CD4-positive, alpha-beta T cell (primary cell): ENCODE measurements around the gene CCBE1. TPM values are rescaled to one million over a fixed set of nuclear protein-coding genes. Genes with fewer than 3 reads are reported as not detected.

Experiments used
- ATAC-seq: fragments of 200-7000 bp; cut with Tn5 transposase; one replicate; pipeline ENCODE4 v1.10.0; 2022; ENCODE audit warnings: mild to moderate bottlenecking; ENCODE audit not compliant: poor library complexity
- CTCF ChIA-PET: fragments of 350-600 bp; sonication (Branson Sonifier 250); formaldehyde crosslinking; loops from one replicate; lab custom pipeline; 2021; ENCODE audit warnings: antibody characterized with exemption, inconsistent platforms; lab: Charles Lee
- POLR2A ChIA-PET: fragments of 350-600 bp; sonication (Branson Sonifier 250); formaldehyde crosslinking; loops from one replicate; lab custom pipeline; 2021; ENCODE audit warnings: antibody characterized with exemption, inconsistent platforms; lab: Charles Lee
- DNase-seq, 14 experiments: peaks; one replicate each; pipeline ENCODE4 v3.0.0-alpha.2; 2013 to 2020; ENCODE audit warnings: mixed read lengths in 2 of 14
- H3K27ac ChIP-seq, 2 donors: one replicate each; pipeline versions ENCODE4 v1.5.1 to v1.7.0; 2013; ENCODE audit warnings: low read length in 2 of 2, low read depth in 1 of 2, mild to moderate bottlenecking in 1 of 2
- H3K27me3 ChIP-seq, 2 experiments: 1 replicate in 1 of 2; 2 replicates in 1 of 2; pipeline versions ENCODE4 v1.6.1 to v1.7.0; 2013; ENCODE audit warnings: low read length in 2 of 2, control low read depth in 1 of 2, mild to moderate bottlenecking in 1 of 2, moderate library complexity in 1 of 2; ENCODE audit not compliant: insufficient read depth in 2 of 2, control insufficient read depth in 1 of 2
- H3K36me3 ChIP-seq: one replicate; pipeline ENCODE4 v1.6.1; 2013; ENCODE audit warnings: low read length, control low read depth; ENCODE audit not compliant: insufficient read depth
- H3K4me1 ChIP-seq: one replicate; pipeline ENCODE4 v1.6.1; 2013; ENCODE audit warnings: low read length, control low read depth; ENCODE audit not compliant: insufficient read depth
- H3K4me3 ChIP-seq: one replicate; pipeline ENCODE4 v1.5.1; 2013; ENCODE audit warnings: mild to moderate bottlenecking, low read length, moderate library complexity
- H3K9me3 ChIP-seq, 2 experiments: 1 replicate in 1 of 2; 2 replicates in 1 of 2; pipeline versions ENCODE4 v1.6.1 to v1.7.0; 2013; ENCODE audit warnings: low read length in 2 of 2, mild to moderate bottlenecking in 2 of 2, control low read depth in 1 of 2, moderate library complexity in 1 of 2; ENCODE audit not compliant: control insufficient read depth in 1 of 2, insufficient read depth in 1 of 2
- H3K27ac Mint-ChIP-seq: one replicate; pipeline ENCODE4 v1.8.0; 2020; ENCODE audit warnings: mixed read lengths
- H3K27me3 Mint-ChIP-seq: one replicate; pipeline ENCODE4 v1.8.0; 2021; ENCODE audit warnings: mixed read lengths
- H3K36me3 Mint-ChIP-seq: one replicate; pipeline ENCODE4 v1.8.0; 2021; ENCODE audit warnings: low read depth, mixed read lengths
- H3K4me1 Mint-ChIP-seq: one replicate; pipeline ENCODE4 v1.8.0; 2021; ENCODE audit warnings: low read depth, mixed read lengths
- H3K4me3 Mint-ChIP-seq: one replicate; pipeline ENCODE4 v1.8.0; 2020; ENCODE audit warnings: mild to moderate bottlenecking, mixed read lengths
- H3K9me3 Mint-ChIP-seq: one replicate; pipeline ENCODE4 v1.8.0; 2020; ENCODE audit warnings: mixed read lengths
- intact Hi-C, 2 experiments: fragments of 100-400 bp; cut with DNase I in 1 of 2; cut with micrococcal nuclease in 1 of 2; formaldehyde crosslinking; loops; one replicate each; pipeline versions ENCODE4 v1.15.1 to v1.9.0; 2023 to 2025; cut with DNase I, micrococcal nuclease
- total RNA-seq, 174 experiments: library from RNA in 2 of 174; stranded (reverse) in 2 of 174; gene quantifications; one replicate each; pipeline ENCODE4 v1.2.3 and lab custom pipeline; 2021 to 2026
- TF ChIP-seq, protein P1 (sequence below): fragments of 200-600 bp; IDR thresholded peaks from one replicate; pipeline ENCODE4 v1.8.0; 2022; ENCODE audit warnings: antibody characterized with exemption, mild to moderate bottlenecking

CCBE1 gene
- total RNA-seq, 2 experiments from 2014 or later = not detected

DNA sequence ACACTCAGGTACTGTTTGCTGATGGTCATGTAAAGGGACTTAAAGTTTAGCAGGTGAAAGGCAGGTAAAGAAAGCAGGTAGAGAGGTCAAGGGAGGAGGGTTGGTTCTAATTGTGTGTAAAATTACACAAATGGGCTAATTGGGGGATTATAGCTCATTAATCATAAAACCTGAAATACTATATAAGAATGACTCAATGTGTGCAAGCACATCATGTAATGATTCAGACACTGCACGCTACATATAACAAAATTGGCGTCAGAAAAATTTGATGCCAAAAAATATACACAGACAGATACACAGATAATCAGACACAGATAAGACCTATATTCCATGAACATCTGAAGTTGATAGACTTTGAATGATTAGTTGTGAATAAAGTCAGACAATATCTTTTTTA lies 217.4 kb downstream of the CCBE1 start:
- Histone ChIP-seq H3K9me3 (peaks cover 0 to 4% of the 10 kb centered on the region in 2 experiments), H3K27ac (no peak overlapping the region), H3K4me3 (no peak overlapping the region), H3K4me1 (no peaks in the 10 kb centered on the region), H3K27me3 (peaks cover 0 to 4% of the 10 kb centered on the region in 2 experiments), H3K36me3 (no peaks in the 10 kb centered on the region)
- Mint-ChIP-seq H3K4me3 (no peak overlapping the region), H3K36me3 (no peaks in the 10 kb centered on the region), H3K27me3 (peaks cover 46% of the 10 kb centered on the region), H3K27ac (no peak overlapping the region), H3K4me1 (no peaks in the 10 kb centered on the region), H3K9me3 (no peaks in the 10 kb centered on the region)
- no peak for ATAC-seq
- ChIA-PET POLR2A (no interaction called here), CTCF (no interaction called here)
- intact Hi-C loops = no loop called here
- TF ChIP-seq, protein P1, sequence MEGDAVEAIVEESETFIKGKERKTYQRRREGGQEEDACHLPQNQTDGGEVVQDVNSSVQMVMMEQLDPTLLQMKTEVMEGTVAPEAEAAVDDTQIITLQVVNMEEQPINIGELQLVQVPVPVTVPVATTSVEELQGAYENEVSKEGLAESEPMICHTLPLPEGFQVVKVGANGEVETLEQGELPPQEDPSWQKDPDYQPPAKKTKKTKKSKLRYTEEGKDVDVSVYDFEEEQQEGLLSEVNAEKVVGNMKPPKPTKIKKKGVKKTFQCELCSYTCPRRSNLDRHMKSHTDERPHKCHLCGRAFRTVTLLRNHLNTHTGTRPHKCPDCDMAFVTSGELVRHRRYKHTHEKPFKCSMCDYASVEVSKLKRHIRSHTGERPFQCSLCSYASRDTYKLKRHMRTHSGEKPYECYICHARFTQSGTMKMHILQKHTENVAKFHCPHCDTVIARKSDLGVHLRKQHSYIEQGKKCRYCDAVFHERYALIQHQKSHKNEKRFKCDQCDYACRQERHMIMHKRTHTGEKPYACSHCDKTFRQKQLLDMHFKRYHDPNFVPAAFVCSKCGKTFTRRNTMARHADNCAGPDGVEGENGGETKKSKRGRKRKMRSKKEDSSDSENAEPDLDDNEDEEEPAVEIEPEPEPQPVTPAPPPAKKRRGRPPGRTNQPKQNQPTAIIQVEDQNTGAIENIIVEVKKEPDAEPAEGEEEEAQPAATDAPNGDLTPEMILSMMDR = no peak
- no peak for DNase-seq

DNA sequence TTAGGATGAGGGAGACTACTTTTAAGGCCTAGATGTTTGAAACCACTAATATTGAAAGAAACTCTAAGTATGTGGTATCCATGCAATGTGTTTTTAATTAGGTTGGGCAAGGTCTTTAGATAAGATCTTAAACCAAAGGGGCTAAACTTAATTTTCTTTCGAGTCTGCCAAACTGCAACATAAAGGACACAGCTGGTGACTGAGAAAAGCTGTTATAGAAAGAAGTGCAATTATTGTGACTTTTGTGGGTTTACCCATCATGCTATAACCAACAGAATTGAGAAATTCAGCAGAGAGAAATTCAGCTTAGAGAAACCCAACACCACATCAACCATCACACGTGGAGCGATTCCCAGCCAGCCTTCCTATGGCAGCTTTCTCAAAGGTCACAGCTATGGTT lies 218.6 kb downstream of the CCBE1 start:
- no peaks in the 10 kb centered on the region for H3K4me1 ChIP-seq
- no peak overlapping the region for H3K27ac ChIP-seq
- DNase-seq (no peak), ATAC-seq (no peak)
- H3K4me3 ChIP-seq = no peak overlapping the region
- H3K9me3 ChIP-seq = peaks cover 0 to 4% of the 10 kb centered on the region in 2 experiments
- H3K36me3 ChIP-seq = no peaks in the 10 kb centered on the region
- Mint-ChIP-seq H3K27ac (no peak overlapping the region), H3K4me1 (no peaks in the 10 kb centered on the region), H3K36me3 (no peaks in the 10 kb centered on the region), H3K4me3 (no peak overlapping the region), H3K27me3 (peaks cover 47% of the 10 kb centered on the region), H3K9me3 (no peaks in the 10 kb centered on the region)
- TF ChIP-seq, protein P1 = no peak
- ChIA-PET POLR2A (no interaction called here), CTCF (no interaction called here)
- H3K27me3 ChIP-seq = peaks cover 0 to 4% of the 10 kb centered on the region in 2 experiments
- intact Hi-C loops = no loop called here

DNA sequence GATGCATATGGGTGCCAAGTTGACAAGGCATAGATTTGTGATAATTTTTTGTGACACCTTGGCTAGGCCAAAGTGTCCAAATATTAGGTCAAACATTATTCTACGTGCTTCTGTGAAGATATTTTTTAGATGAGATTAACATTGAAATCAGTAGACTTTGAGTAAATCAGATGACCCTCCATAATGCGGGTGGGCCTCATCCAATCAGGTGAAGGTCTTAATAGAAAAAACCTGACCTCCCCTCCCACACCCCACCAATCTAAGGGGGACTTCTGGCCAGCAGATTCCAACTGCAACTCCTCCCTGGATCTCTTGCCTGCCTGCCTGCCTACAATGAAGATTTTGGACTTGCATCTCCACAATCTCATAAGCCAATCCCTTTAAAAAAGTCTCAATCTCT lies 219.4 kb downstream of the CCBE1 start:
- intact Hi-C loops = no loop called here
- Histone ChIP-seq H3K36me3 (no peaks in the 10 kb centered on the region), H3K4me3 (no peak overlapping the region), H3K4me1 (no peaks in the 10 kb centered on the region), H3K27me3 (peaks cover 0 to 4% of the 10 kb centered on the region in 2 experiments), H3K9me3 (peaks cover 0 to 4% of the 10 kb centered on the region in 2 experiments), H3K27ac (no peak overlapping the region)
- CTCF ChIA-PET = no interaction called here
- Mint-ChIP-seq H3K27me3 (peaks cover 46% of the 10 kb centered on the region), H3K27ac (no peak overlapping the region), H3K4me3 (no peak overlapping the region), H3K9me3 (no peaks in the 10 kb centered on the region), H3K36me3 (no peaks in the 10 kb centered on the region), H3K4me1 (no peaks in the 10 kb centered on the region)
- POLR2A ChIA-PET = no interaction called here
- TF ChIP-seq, protein P1 = no peak
- no peak for DNase-seq
- no peak for ATAC-seq
